ENCODE measurements around the gene CDKN2D. TPM values are rescaled to one million over a fixed set of nuclear protein-coding genes. Genes with fewer than 3 reads are reported as not detected.

Gene CDKN2D
- total and polyA plus RNA-seq, 2 of the 13 experiments (the other 11 are each of a cell fraction or from before 2014, with no cell fraction given) = 5.4 to 8.6 TPM

- TF ChIP-seq GFI1 (CRISPR knock-in tag; IDR thresholded peaks at IDR 0.05; ENCODE audit: borderline replicate concordance) (no peak), ZNF782 (CRISPR knock-in tag; IDR thresholded peaks at IDR 0.05; ENCODE audit: borderline replicate concordance) (no peak), PRDM10 (CRISPR knock-in tag; IDR thresholded peaks at IDR 0.05; ENCODE audit: low read depth) (peak; percentile 41; the same call in 1 of the 2 replicates), ZNF674 (CRISPR knock-in tag; IDR thresholded peaks at IDR 0.05; ENCODE audit: low read depth) (no peak), PHF20 (CRISPR knock-in tag; IDR thresholded peaks at IDR 0.05) (0 out of 2 replicates have a peak, but pooled peaks have one; percentile 33), ZNF619 (CRISPR knock-in tag; IDR thresholded peaks at IDR 0.05) (no peak), TRIM24 (CRISPR knock-in tag; IDR thresholded peaks at IDR 0.05) (no peak), ZNF639 (CRISPR knock-in tag; conservative IDR thresholded peaks at IDR 0.05) (no peak), ZNF335 (CRISPR knock-in tag; IDR thresholded peaks at IDR 0.05) (no peak), ZNF530 (CRISPR knock-in tag; IDR thresholded peaks at IDR 0.05; ENCODE audit: low read depth) (no peak), ZNF777 (CRISPR knock-in tag; IDR thresholded peaks at IDR 0.05) (no peak), ZNF672 (CRISPR knock-in tag; IDR thresholded peaks at IDR 0.05) (no peak), ELF3 (CRISPR knock-in tag; IDR thresholded peaks at IDR 0.05) (no peak), TCF7L2 (IDR thresholded peaks at IDR 0.05; ENCODE audit: low read depth, low read length) (no peak), GMEB1 (CRISPR knock-in tag; IDR thresholded peaks at IDR 0.05; ENCODE audit: borderline replicate concordance) (no peak; the same call in 1 of the 2 replicates), ZNF512 (CRISPR knock-in tag; IDR thresholded peaks at IDR 0.05) (0 out of 2 replicates have a peak, but pooled peaks have one; percentile 50), HMG20A (CRISPR knock-in tag; IDR thresholded peaks at IDR 0.05; ENCODE audit: borderline replicate concordance) (no peak)
Observed at GRCh38 chr19:10580979-10581631, 12.3 kb upstream of the CDKN2D start (continued).

Measured in HepG2 (cell line).